ENCODE measurements around the gene AGBL3. TPM values are rescaled to one million over a fixed set of nuclear protein-coding genes. Genes with fewer than 3 reads are reported as not detected.

AGBL3 gene
- total and polyA plus RNA-seq, 2 experiments from 2014 or later: 3.2 to 5.6 TPM

DNA sequence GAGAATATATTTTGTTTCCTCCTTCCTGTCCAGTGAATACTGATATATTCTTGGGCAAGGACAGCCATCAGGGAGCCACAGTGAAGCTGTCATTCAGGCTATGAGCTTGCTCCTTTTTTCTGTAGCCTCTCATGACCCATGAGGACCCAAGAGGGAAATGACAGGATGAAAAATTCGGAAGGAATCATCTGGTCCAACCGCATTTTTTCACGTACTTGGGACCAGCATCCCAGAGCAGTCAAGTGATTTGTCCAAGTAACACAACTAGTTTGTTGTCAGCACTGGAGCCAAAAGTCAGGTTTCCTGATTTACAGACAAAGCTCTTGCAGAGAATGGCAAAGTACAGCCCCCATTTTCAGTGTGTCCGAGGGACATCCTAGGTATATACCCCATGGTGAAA, 47.2 kb upstream of the AGBL3 start:
- TF ChIP-seq ZNF114 (CRISPR knock-in tag; IDR thresholded peaks at IDR 0.05) (no peak), EZH2phosphoT487 (IDR thresholded peaks at IDR 0.05; ENCODE audit: unreplicated experiment) (no peak), NANOG (IDR thresholded peaks at IDR 0.05; ENCODE audit: borderline replicate concordance) (no peak), CREB1 (CRISPR knock-in tag; IDR thresholded peaks at IDR 0.05; ENCODE audit: low read depth) (no peak), EZH2 (IDR thresholded peaks at IDR 0.05; ENCODE audit: low read depth, unreplicated experiment) (no peak), ZNF331 (CRISPR knock-in tag; IDR thresholded peaks at IDR 0.05; ENCODE audit: low read depth) (no peak), JUNB (IDR thresholded peaks at IDR 0.05; ENCODE audit: unreplicated experiment) (no peak), POLR2AphosphoS5 (IDR thresholded peaks at IDR 0.05; ENCODE audit: low read depth) (no peak), STAT1 (IDR thresholded peaks at IDR 0.05; ENCODE audit: unreplicated experiment) (no peak)
- TF ChIP-seq, protein P1, sequence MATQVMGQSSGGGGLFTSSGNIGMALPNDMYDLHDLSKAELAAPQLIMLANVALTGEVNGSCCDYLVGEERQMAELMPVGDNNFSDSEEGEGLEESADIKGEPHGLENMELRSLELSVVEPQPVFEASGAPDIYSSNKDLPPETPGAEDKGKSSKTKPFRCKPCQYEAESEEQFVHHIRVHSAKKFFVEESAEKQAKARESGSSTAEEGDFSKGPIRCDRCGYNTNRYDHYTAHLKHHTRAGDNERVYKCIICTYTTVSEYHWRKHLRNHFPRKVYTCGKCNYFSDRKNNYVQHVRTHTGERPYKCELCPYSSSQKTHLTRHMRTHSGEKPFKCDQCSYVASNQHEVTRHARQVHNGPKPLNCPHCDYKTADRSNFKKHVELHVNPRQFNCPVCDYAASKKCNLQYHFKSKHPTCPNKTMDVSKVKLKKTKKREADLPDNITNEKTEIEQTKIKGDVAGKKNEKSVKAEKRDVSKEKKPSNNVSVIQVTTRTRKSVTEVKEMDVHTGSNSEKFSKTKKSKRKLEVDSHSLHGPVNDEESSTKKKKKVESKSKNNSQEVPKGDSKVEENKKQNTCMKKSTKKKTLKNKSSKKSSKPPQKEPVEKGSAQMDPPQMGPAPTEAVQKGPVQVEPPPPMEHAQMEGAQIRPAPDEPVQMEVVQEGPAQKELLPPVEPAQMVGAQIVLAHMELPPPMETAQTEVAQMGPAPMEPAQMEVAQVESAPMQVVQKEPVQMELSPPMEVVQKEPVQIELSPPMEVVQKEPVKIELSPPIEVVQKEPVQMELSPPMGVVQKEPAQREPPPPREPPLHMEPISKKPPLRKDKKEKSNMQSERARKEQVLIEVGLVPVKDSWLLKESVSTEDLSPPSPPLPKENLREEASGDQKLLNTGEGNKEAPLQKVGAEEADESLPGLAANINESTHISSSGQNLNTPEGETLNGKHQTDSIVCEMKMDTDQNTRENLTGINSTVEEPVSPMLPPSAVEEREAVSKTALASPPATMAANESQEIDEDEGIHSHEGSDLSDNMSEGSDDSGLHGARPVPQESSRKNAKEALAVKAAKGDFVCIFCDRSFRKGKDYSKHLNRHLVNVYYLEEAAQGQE (IDR thresholded peaks at IDR 0.05; ENCODE audit: unreplicated experiment): no peak
- TF ChIP-seq, protein P2, sequence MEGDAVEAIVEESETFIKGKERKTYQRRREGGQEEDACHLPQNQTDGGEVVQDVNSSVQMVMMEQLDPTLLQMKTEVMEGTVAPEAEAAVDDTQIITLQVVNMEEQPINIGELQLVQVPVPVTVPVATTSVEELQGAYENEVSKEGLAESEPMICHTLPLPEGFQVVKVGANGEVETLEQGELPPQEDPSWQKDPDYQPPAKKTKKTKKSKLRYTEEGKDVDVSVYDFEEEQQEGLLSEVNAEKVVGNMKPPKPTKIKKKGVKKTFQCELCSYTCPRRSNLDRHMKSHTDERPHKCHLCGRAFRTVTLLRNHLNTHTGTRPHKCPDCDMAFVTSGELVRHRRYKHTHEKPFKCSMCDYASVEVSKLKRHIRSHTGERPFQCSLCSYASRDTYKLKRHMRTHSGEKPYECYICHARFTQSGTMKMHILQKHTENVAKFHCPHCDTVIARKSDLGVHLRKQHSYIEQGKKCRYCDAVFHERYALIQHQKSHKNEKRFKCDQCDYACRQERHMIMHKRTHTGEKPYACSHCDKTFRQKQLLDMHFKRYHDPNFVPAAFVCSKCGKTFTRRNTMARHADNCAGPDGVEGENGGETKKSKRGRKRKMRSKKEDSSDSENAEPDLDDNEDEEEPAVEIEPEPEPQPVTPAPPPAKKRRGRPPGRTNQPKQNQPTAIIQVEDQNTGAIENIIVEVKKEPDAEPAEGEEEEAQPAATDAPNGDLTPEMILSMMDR (conservative IDR thresholded peaks at IDR 0.05; ENCODE audit: low read depth in 2 of 2): no peak
- TF ChIP-seq, protein P3, sequence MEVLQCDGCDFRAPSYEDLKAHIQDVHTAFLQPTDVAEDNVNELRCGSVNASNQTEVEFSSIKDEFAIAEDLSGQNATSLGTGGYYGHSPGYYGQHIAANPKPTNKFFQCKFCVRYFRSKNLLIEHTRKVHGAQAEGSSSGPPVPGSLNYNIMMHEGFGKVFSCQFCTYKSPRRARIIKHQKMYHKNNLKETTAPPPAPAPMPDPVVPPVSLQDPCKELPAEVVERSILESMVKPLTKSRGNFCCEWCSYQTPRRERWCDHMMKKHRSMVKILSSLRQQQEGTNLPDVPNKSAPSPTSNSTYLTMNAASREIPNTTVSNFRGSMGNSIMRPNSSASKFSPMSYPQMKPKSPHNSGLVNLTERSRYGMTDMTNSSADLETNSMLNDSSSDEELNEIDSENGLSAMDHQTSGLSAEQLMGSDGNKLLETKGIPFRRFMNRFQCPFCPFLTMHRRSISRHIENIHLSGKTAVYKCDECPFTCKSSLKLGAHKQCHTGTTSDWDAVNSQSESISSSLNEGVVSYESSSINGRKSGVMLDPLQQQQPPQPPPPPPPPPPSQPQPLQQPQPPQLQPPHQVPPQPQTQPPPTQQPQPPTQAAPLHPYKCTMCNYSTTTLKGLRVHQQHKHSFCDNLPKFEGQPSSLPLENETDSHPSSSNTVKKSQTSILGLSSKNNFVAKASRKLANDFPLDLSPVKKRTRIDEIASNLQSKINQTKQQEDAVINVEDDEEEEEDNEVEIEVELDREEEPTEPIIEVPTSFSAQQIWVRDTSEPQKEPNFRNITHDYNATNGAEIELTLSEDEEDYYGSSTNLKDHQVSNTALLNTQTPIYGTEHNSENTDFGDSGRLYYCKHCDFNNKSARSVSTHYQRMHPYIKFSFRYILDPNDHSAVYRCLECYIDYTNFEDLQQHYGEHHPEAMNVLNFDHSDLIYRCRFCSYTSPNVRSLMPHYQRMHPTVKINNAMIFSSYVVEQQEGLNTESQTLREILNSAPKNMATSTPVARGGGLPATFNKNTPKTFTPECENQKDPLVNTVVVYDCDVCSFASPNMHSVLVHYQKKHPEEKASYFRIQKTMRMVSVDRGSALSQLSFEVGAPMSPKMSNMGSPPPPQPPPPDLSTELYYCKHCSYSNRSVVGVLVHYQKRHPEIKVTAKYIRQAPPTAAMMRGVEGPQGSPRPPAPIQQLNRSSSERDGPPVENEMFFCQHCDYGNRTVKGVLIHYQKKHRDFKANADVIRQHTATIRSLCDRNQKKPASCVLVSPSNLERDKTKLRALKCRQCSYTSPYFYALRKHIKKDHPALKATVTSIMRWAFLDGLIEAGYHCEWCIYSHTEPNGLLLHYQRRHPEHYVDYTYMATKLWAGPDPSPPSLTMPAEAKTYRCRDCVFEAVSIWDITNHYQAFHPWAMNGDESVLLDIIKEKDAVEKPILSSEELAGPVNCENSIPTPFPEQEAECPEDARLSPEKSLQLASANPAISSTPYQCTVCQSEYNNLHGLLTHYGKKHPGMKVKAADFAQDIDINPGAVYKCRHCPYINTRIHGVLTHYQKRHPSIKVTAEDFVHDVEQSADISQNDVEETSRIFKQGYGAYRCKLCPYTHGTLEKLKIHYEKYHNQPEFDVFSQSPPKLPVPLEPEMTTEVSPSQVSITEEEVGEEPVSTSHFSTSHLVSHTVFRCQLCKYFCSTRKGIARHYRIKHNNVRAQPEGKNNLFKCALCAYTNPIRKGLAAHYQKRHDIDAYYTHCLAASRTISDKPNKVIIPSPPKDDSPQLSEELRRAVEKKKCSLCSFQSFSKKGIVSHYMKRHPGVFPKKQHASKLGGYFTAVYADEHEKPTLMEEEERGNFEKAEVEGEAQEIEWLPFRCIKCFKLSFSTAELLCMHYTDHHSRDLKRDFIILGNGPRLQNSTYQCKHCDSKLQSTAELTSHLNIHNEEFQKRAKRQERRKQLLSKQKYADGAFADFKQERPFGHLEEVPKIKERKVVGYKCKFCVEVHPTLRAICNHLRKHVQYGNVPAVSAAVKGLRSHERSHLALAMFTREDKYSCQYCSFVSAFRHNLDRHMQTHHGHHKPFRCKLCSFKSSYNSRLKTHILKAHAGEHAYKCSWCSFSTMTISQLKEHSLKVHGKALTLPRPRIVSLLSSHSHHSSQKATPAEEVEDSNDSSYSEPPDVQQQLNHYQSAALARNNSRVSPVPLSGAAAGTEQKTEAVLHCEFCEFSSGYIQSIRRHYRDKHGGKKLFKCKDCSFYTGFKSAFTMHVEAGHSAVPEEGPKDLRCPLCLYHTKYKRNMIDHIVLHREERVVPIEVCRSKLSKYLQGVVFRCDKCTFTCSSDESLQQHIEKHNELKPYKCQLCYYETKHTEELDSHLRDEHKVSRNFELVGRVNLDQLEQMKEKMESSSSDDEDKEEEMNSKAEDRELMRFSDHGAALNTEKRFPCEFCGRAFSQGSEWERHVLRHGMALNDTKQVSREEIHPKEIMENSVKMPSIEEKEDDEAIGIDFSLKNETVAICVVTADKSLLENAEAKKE (CRISPR knock-in tag; IDR thresholded peaks at IDR 0.05): no peak
- TF ChIP-seq, protein P4, sequence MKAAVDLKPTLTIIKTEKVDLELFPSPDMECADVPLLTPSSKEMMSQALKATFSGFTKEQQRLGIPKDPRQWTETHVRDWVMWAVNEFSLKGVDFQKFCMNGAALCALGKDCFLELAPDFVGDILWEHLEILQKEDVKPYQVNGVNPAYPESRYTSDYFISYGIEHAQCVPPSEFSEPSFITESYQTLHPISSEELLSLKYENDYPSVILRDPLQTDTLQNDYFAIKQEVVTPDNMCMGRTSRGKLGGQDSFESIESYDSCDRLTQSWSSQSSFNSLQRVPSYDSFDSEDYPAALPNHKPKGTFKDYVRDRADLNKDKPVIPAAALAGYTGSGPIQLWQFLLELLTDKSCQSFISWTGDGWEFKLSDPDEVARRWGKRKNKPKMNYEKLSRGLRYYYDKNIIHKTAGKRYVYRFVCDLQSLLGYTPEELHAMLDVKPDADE (IDR thresholded peaks at IDR 0.05): no peak
- H3K36me3 ChIP-seq (ENCODE audit: insufficient read depth): no peaks in the 10 kb centered on the region; the same call in 1 of the 2 replicates
- H4K20me1 ChIP-seq (replicated peaks; ENCODE audit: insufficient read depth): no peaks in the 10 kb centered on the region
- Mint-ChIP-seq H3K4me3 (no peak overlapping the region), H3K9me3 (no peaks in the 10 kb centered on the region), H3K36me3 (ENCODE audit: low read depth) (peaks cover 14% of the 10 kb centered on the region), H3K4me1 (peaks cover 21% of the 10 kb centered on the region), H3K27me3 (ENCODE audit: insufficient read depth, low read depth, poor library complexity) (peaks cover 3% of the 10 kb centered on the region), H3K27ac (no peak overlapping the region)
- no peak for DNase-seq (ENCODE audit: low spot score)
- H3K27me3 ChIP-seq (ENCODE audit: insufficient read depth): no peaks in the 10 kb centered on the region
- no peaks in the 10 kb centered on the region for H3K9me2 ChIP-seq (ENCODE audit: insufficient read depth)
- ATAC-seq: no peak
- H3K4me2 ChIP-seq: no peak overlapping the region
- H3K4me1 ChIP-seq (ENCODE audit: insufficient read depth): no peaks in the 10 kb centered on the region
- H3F3A ChIP-seq (replicated peaks; ENCODE audit: low read depth): no peaks in the 10 kb centered on the region
- no peaks in the 10 kb centered on the region for H3K79me2 ChIP-seq (replicated peaks; ENCODE audit: insufficient read depth)
- no peak overlapping the region for H2AFZ ChIP-seq
- no peak overlapping the region for H3K27ac ChIP-seq (ENCODE audit: low read depth)
- no peak overlapping the region for H3K4me3 ChIP-seq
